Activated CD4-positive, alpha-beta T cell treated with anti-CD3 and anti-CD28 coated beads, Interleukin-10, Interleukin-2, amounts not matched to agents 100 ng/mL and 50 ng/mL, durations not matched to agents 16 hours and 8 hours (primary cell): ENCODE measurements around the gene FAM131C.
"Not testable (repeated sequence)": the region's sequence is repeated elsewhere in the genome, so short reads cannot be mapped to it uniquely, and the experiment has no call there.

Experiments
- DNase-seq: peaks from one replicate; pipeline ENCODE4 v3.0.0-alpha.2; 2020

The FAM131C gene

GRCh38 chr1:16076031-16076864, 2.8 kb upstream of the FAM131C start:
- no peak for DNase-seq

- no peak for DNase-seq
These were observed 2.0 kb upstream of the FAM131C start for GRCh38 chr1:16075337-16076030.

- DNase-seq: no peak
These were observed 766 bp upstream of the FAM131C start for GRCh38 chr1:16074217-16074616.

GRCh38 chr1:16072616-16073484, 601 bp downstream of the FAM131C start:
- DNase-seq: no peak

- no peak for DNase-seq
These were observed 1.4 kb downstream of the FAM131C start for GRCh38 chr1:16072095-16072494.

- no peak for DNase-seq
These were observed 1.8 kb downstream of the FAM131C start for GRCh38 chr1:16071614-16072013.

GRCh38 chr1:16070640-16071355, 2.7 kb downstream of the FAM131C start:
- DNase-seq: no peak

GRCh38 chr1:16068356-16069270, 4.8 kb downstream of the FAM131C start:
- DNase-seq: no peak

- DNase-seq: no peak
These were observed 5.5 kb downstream of the FAM131C start for GRCh38 chr1:16067933-16068332.

- DNase-seq: no peak
These were observed 6.2 kb downstream of the FAM131C start for GRCh38 chr1:16067127-16067768.

- no peak for DNase-seq
These were observed 7.2 kb downstream of the FAM131C start for GRCh38 chr1:16066245-16066644.

- DNase-seq: no peak
These were observed 8.2 kb downstream of the FAM131C start for GRCh38 chr1:16065269-16065576.

- DNase-seq: no peak
These were observed 8.7 kb downstream of the FAM131C start for GRCh38 chr1:16064536-16065268.

- no peak for DNase-seq
These were observed 9.5 kb downstream of the FAM131C start for GRCh38 chr1:16063921-16064320.

- no peak for DNase-seq
These were observed 10.1 kb downstream of the FAM131C start for GRCh38 chr1:16063226-16063829.

- not testable (repeated sequence) for DNase-seq
These were observed 10.8 kb downstream of the FAM131C start for GRCh38 chr1:16062687-16063075.

GRCh38 chr1:16061989-16062686, 11.3 kb downstream of the FAM131C start:
- not testable (repeated sequence) for DNase-seq

- no peak for DNase-seq
These were observed 12.2 kb downstream of the FAM131C start for GRCh38 chr1:16061266-16061665.

- not testable (repeated sequence) for DNase-seq
These were observed 14.9 kb downstream of the FAM131C start for GRCh38 chr1:16058394-16059120.
